Muscle of leg (tissue), 11 donors: ENCODE data around the gene GRAMD2A. TPM values are rescaled to one million over a fixed set of nuclear protein-coding genes. Genes with fewer than 3 reads are reported as not detected.
A peak's percentile ranks its signal among the peaks of the same experiment; 100 is the strongest.

Experiments used
- DNase-seq: peaks from one replicate; pipeline ENCODE4 v3.0.0; 2013
- H3K27ac ChIP-seq: one replicate; pipeline ENCODE4 v1.5.1; 2013; ENCODE audit warnings: mild to moderate bottlenecking, low read length, control low read depth
- H3K27me3 ChIP-seq: one replicate; pipeline ENCODE4 v1.6.1; 2013; ENCODE audit warnings: low read length; ENCODE audit not compliant: control insufficient read depth, insufficient read depth
- H3K36me3 ChIP-seq: one replicate; pipeline ENCODE4 v1.6.1; 2013; ENCODE audit warnings: low read length; ENCODE audit not compliant: control insufficient read depth, insufficient read depth
- H3K4me1 ChIP-seq: one replicate; pipeline ENCODE4 v1.6.1; 2013; ENCODE audit warnings: low read length; ENCODE audit not compliant: control insufficient read depth, insufficient read depth
- H3K4me3 ChIP-seq: one replicate; pipeline ENCODE4 v1.5.1; 2013; ENCODE audit warnings: low read length, control low read depth
- H3K9me3 ChIP-seq: replicated peaks from 2 replicates; pipeline ENCODE4 v1.6.1; 2013; ENCODE audit warnings: low read depth, low read length; ENCODE audit not compliant: control insufficient read depth
- WGBS: methylation state at CpG from one replicate; pipeline ENCODE4 v1.1.5; 2013; ENCODE audit warnings: missing lambda C conversion rate; ENCODE audit not compliant: insufficient coverage; 5-methylcytosine and 5-hydroxymethylcytosine counted together
- polyA plus RNA-seq, 8 donors: library from polyadenylated mRNA; unstranded; fragments of 120-200 nt; gene quantifications; one replicate each; pipeline versions ENCODE4 v1.2.1 to v1.2.3, GENCODE V29; 2013; ENCODE audit warnings: inconsistent platforms in 1 of 8, low replicate concordance in 1 of 8; ENCODE audit not compliant: insufficient read length in 8 of 8, insufficient read depth in 1 of 8
- total RNA-seq: library from RNA; stranded (reverse); fragments of 120-200 nt; gene quantifications from one replicate; pipeline ENCODE4 v1.2.4, GENCODE V29; 2013

GRAMD2A gene
- total and polyA plus RNA-seq, 9 donors: 0.61 to 2.8 (median 1.5) TPM

DNA sequence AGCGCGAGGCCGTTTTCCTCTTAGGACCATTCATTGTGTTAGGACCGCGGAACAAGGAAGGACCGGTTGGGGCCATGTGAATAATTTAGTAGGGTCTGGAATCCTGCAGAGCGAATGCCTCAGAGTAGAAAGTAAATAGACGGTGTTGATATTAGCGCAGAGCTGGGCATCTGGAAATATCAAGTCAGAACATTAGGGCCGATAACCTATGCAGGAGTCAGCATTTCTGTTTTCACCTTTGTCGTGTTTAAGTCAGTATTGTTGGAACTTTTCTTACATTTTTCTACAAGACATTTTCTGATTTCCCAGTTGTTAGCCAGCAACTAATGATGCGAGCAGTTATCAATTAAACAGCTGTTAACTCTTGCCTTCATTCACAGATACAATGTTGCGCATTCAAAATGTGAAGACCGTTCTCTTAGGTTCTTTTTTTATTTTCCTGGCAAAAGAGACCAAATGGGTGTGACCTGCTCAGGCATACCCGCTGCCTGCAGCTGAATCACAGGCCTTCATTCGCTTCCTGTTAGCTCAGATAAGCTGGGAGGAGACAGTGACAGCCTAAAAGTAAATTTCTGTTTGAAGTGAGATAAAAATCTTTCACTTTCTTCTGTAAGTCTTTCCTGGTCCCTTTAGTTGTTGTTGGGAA lies 34.4 kb upstream of the GRAMD2A start:
- Histone ChIP-seq H3K27ac (peak overlapping the region; percentile 99), H3K9me3 (no peaks in the 10 kb centered on the region), H3K27me3 (no peaks in the 10 kb centered on the region), H3K4me3 (peak overlapping the region; percentile 95), H3K36me3 (no peaks in the 10 kb centered on the region), H3K4me1 (peaks cover 32% of the 10 kb centered on the region)
- peak; percentile 81 for DNase-seq
- WGBS: 6% methylated on average over 14 of the region's 16 CpGs

DNA sequence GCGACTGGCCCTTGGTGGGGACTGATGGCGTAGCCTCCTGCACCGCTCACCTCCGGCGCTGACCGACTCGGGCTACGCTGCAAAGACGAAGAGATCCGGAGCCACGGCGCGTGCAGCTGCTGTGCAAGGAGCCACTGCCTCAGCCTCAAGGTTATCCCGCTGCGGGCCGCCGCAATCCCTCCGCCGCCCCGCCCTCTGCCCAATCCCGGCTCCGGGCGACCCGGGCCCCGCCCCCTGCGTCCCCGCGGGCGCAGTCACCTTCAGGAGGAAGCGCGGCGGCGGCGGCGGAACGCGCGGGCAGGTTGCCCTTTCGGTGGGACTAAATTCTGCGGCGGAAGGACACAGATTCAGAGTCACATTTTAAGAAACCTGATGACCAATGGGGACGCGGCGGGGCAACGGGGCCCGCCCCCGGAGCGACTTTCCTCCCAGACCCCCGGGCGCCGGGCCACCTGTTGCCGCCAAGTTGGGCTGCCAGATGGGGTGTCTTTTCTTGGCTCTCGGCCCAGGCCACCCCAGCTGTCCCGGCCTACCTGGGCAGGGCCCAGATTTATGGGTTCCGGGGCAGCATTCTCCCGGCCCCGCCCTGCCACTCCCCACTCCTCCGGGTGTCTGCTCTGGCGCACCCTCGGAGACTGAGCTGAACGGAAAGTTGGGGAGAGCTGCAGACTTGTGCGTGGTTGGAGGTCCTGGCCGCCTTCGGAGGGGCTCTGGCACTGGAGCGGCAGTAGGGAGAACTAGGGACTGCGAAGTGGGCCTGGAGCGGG lies 33.7 kb upstream of the GRAMD2A start, which contains the start of gene PKM:
TSS of gene PKM (minus strand) at position 125 of the 767 bp plus-strand sequence. CDS start 12,093 bp downstream, outside the sequence.
- H3K4me3 ChIP-seq: peak within 1 kb of the TSS; percentile 95
- no peaks in the 10 kb centered on the region for H3K36me3 ChIP-seq
- H3K4me1 ChIP-seq: peaks cover 39% of the 10 kb centered on the region
- H3K27me3 ChIP-seq: no peaks in the 10 kb centered on the region
- DNase-seq: peak; percentile 98
- no peaks in the 10 kb centered on the region for H3K9me3 ChIP-seq
- peak within 1 kb of the TSS; percentile 99 for H3K27ac ChIP-seq
- under 1% methylated on average over 62 of the region's 67 CpGs for WGBS

DNA sequence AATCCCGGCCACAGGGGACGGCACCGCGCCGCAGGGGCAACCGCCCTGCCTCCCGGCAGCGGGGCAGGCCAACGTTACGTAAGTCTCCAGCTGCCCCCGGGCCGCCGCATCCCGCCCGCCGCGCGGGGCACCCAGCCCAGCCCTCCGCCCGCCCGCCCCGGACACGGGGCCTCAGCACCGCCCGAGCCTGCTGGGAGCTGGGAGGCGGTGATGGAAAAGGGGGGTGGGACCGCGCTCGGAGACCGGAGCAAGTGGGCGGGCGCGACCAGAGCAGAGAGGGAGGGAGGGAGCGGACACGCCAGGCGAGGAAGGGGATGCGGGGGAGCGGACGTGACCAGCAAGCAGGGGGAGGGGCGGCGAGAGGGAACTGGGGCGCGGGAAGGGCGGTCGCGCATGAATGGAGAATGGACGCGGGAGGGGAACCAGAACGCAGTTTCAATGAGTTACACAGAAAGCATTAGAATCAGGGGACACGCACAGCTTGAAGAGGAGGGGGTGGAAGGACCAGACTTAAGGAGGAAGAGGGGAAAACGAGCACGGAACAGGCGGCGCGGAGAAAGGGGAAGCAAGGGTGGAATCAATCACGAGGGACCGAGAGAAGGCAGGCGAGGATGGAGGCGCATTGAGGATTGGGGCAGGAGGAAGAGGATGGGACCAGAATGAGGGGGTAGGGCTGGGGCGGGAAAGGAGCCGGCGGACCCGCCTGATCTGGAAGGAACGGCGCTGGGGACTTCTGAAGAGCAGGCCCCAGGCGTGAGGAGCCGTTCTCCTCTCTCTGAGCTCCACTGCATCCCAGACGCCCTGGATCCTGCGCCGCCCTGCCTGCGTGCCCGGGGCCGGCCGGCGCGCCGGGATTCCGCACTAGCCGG lies 32.8 kb upstream of the GRAMD2A start:
- Histone ChIP-seq H3K9me3 (no peaks in the 10 kb centered on the region), H3K4me3 (peak overlapping the region; percentile 95), H3K4me1 (peaks cover 44% of the 10 kb centered on the region), H3K27me3 (no peaks in the 10 kb centered on the region), H3K36me3 (no peaks in the 10 kb centered on the region), H3K27ac (peak overlapping the region; percentile 99)
- peak; percentile 98 for DNase-seq
- under 1% methylated on average over 77 of the region's 79 CpGs for WGBS

DNA sequence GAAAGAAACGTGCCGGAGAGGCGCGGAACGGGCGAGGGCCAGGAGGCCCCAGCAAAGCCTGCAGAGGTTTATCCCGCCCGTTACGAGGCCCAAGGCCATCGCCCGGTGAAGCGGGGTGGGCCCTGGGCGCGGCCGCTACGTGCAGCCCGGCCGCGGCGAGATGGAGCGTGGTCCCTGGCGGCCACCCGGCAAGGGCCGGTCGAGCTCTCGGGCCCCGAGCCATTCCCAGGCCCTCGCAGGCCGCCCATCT lies 32.3 kb upstream of the GRAMD2A start:
- no peaks in the 10 kb centered on the region for H3K9me3 ChIP-seq
- under 1% methylated on average over 29 of the region's 29 CpGs for WGBS
- H3K4me3 ChIP-seq: peak overlapping the region; percentile 95
- no peaks in the 10 kb centered on the region for H3K36me3 ChIP-seq
- no peak for DNase-seq
- H3K27ac ChIP-seq: peak overlapping the region; percentile 99
- H3K4me1 ChIP-seq: peaks cover 44% of the 10 kb centered on the region
- H3K27me3 ChIP-seq: no peaks in the 10 kb centered on the region

DNA sequence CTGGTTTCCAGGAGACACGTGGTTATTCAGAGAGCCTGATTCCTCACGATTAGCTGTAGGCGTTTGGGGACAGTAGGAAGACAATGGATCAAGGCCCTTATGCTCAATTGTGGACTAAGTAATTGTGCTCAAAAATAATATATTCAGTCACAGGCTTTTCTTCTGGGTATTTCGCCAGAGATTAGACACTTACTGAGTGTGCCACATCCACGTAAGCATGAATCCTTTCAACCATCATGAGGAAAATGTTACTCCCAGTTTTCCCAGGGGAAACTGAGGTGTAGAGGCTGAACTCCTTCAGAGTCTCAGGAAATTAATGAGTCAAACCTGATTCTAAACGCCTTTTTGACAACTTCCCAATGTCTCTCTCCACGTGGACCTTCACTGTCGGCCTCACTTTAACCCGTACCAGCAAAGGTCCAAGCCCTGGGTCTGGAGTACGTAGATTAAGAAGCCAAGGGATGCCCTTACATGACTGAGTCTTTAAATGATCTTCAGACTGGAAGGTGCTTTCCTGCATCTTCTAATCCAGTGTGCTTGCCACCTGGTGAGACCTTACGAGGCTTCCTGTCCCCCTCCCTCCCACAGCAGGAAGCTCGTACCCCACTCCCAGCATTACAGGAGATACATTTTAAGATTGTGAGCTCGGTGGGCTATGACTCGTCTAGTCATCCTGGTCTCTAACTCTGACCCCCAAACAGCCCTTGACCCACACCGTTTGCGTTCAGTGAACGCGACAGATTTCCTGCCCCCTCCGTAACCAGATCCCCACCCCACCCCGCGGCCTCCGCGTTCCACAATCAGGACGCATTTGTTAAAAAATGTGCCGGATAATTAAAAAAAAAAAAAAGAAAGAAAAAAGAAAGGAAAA lies 31.7 kb upstream of the GRAMD2A start:
- Histone ChIP-seq H3K27me3 (no peaks in the 10 kb centered on the region), H3K36me3 (peaks cover 3% of the 10 kb centered on the region), H3K9me3 (no peaks in the 10 kb centered on the region), H3K27ac (peak overlapping the region; percentile 99), H3K4me1 (peaks cover 47% of the 10 kb centered on the region), H3K4me3 (peak overlapping the region; percentile 95)
- peak; percentile 48 for DNase-seq
- 10% methylated on average over 2 of the region's 25 CpGs for WGBS

DNA sequence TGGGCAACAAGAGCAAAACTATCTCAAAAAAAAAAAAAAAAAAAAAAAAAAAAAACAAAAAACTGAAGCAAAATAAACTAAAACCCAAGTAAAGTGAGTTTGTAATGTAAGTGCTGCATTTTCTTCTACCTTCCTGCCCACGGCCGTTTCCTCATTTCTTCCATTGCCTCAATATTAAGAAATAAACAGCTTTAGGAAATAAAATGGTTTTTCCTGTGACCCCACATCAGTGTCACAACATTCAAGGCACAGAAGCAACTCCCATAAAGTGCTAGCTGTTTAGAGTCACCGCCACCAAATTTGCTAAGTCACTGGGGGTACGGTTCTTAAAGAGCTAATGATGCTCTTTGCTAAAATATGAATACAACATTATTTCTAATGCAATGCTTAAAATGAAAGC lies 30.1 kb upstream of the GRAMD2A start:
- WGBS: no CpG with 5 or more reads among the region's 4 CpGs
- peak; percentile 22 for DNase-seq
- peak overlapping the region; percentile 95 for H3K4me3 ChIP-seq
- peaks cover 62% of the 10 kb centered on the region for H3K4me1 ChIP-seq
- no peaks in the 10 kb centered on the region for H3K9me3 ChIP-seq
- H3K27ac ChIP-seq: peak overlapping the region; percentile 99
- H3K27me3 ChIP-seq: no peaks in the 10 kb centered on the region
- peaks cover 16% of the 10 kb centered on the region for H3K36me3 ChIP-seq

DNA sequence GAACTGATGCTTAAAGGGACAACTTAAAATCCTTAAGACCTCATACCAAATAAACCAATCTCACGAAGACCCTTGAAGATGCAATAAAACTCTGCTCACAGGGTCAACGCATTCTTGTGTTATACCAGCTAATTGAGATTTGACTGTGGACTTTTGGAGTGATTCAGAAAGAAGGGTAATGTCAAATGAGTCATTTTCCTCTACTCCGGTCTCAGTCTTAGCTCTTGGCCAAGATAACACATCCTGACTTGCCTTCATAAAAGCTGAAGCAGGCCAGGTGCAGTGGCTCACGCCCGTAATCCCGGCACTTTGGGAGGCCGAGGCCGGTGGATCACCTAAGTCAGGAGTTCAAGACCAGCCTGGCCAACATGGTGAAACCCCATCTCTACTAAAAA lies 29.6 kb upstream of the GRAMD2A start:
- Histone ChIP-seq H3K27me3 (no peaks in the 10 kb centered on the region), H3K27ac (peak overlapping the region; percentile 83), H3K4me1 (peaks cover 63% of the 10 kb centered on the region), H3K4me3 (no peak overlapping the region), H3K36me3 (peaks cover 16% of the 10 kb centered on the region), H3K9me3 (no peaks in the 10 kb centered on the region)
- DNase-seq: peak; percentile 40
- WGBS: 57% methylated on average over 5 of the region's 8 CpGs

DNA sequence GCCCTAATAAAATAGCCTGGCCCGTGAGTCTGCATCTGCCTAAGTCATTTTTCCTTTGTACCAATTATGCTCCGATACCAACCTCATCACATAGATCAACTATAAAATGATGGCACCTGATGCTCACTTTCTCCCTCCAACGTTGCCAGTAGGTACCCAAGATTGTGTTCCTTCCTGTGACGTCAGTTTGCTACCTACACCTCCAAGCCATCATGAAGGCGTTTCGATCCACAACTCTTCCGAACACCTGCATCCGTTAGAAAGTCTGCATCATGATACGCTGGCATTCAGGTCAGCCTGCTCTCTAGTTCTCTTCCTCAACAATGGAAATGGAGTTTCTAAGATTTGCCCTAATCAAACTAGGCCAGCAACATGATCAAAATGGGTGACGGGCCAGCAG lies 25.7 kb upstream of the GRAMD2A start:
- peaks cover 68% of the 10 kb centered on the region for H3K4me1 ChIP-seq
- 83% methylated on average over 9 of the region's 10 CpGs for WGBS
- no peaks in the 10 kb centered on the region for H3K27me3 ChIP-seq
- H3K27ac ChIP-seq: no peak overlapping the region
- no peaks in the 10 kb centered on the region for H3K9me3 ChIP-seq
- H3K4me3 ChIP-seq: no peak overlapping the region
- peaks cover 43% of the 10 kb centered on the region for H3K36me3 ChIP-seq
- no peak for DNase-seq

DNA sequence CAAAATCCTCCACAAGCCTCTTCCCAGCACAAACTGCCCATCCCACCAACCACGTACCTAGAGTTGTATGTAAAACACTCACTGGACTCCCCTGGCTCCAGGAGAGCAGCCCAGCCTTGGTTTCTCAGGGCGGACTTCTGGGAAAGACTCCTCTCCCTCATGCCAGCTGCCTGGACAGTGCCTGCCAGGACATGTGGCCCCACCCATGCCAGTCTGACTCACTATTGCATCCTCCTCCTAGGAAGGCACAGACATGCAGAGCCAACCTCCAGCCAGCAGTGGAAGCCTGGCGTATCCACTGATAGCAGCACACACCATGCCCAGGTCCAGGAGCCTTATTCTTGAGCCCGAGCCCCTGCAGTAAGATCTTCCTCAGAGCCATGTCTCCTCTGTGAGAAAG lies 24.8 kb upstream of the GRAMD2A start:
- WGBS: 75% methylated on average over 4 of the region's 4 CpGs
- Histone ChIP-seq H3K4me3 (no peak overlapping the region), H3K4me1 (peaks cover 59% of the 10 kb centered on the region), H3K9me3 (no peaks in the 10 kb centered on the region), H3K36me3 (peaks cover 49% of the 10 kb centered on the region), H3K27ac (peak overlapping the region; percentile 81), H3K27me3 (no peaks in the 10 kb centered on the region)
- peak; percentile 57 for DNase-seq
